CD14-positive monocyte (primary cell): ENCODE results near the gene TBC1D19. TPM values are rescaled to one million over a fixed set of nuclear protein-coding genes. Genes with fewer than 3 reads are reported as not detected.

Experiments used
- DNase-seq, 3 donors: peaks; one replicate each; pipeline ENCODE4 v3.0.0-alpha.2; 2011 to 2022
- H2AFZ ChIP-seq: 2 replicates; pipeline ENCODE4 v1.6.0; 2012; ENCODE audit warnings: mild to moderate bottlenecking, low read depth, low read length, inconsistent platforms; ENCODE audit not compliant: insufficient read depth, poor library complexity, severe bottlenecking
- H3K27ac ChIP-seq, 2 donors: 1 replicate in 1 of 2; 2 replicates in 1 of 2; pipeline ENCODE4 v1.5.1; 2012 to 2013; ENCODE audit warnings: low read length in 2 of 2, control low read depth in 1 of 2, inconsistent platforms in 1 of 2, low read depth in 1 of 2, mild to moderate bottlenecking in 1 of 2
- H3K27me3 ChIP-seq, 2 donors: one replicate each; pipeline versions ENCODE4 v1.6.0 to v1.6.1; 2011 to 2013; ENCODE audit warnings: low read length in 2 of 2; ENCODE audit not compliant: control insufficient read depth in 2 of 2, insufficient read depth in 2 of 2
- H3K36me3 ChIP-seq, 2 donors: replicated peaks in 1 of 2; 1 replicate in 1 of 2; 2 replicates in 1 of 2; pipeline versions ENCODE4 v1.5.1 to v1.6.1; 2012 to 2013; ENCODE audit warnings: low read length in 2 of 2, control low read depth in 1 of 2, inconsistent platforms in 1 of 2, mild to moderate bottlenecking in 1 of 2; ENCODE audit not compliant: insufficient read depth in 2 of 2, control insufficient read depth in 1 of 2
- H3K4me1 ChIP-seq, 2 donors: 1 replicate in 1 of 2; 2 replicates in 1 of 2; pipeline versions ENCODE4 v1.5.1 to v1.6.1; 2012 to 2013; ENCODE audit warnings: low read length in 2 of 2, control low read depth in 1 of 2, inconsistent platforms in 1 of 2, mild to moderate bottlenecking in 1 of 2, moderate library complexity in 1 of 2; ENCODE audit not compliant: insufficient read depth in 2 of 2, control insufficient read depth in 1 of 2
- H3K4me2 ChIP-seq: replicated peaks from 2 replicates; pipeline ENCODE3; 2012; ENCODE audit warnings: low read length, moderate library complexity, mild to moderate bottlenecking; ENCODE audit not compliant: poor library complexity, severe bottlenecking; ENCODE audit errors: extremely low read depth
- H3K4me3 ChIP-seq, 3 experiments: fragments of 200-600 bp in 1 of 3; sonication (generic) in 1 of 3; replicated peaks in 1 of 3; 1 replicate in 2 of 3; 2 replicates in 1 of 3; pipeline ENCODE4 v1.5.1; 2011 to 2013; ENCODE audit warnings: low read length in 3 of 3, mild to moderate bottlenecking in 3 of 3, control low read depth in 2 of 3, low read depth in 2 of 3, inconsistent platforms in 1 of 3, moderate library complexity in 1 of 3
- H3K79me2 ChIP-seq: 2 replicates; pipeline ENCODE4 v1.6.0; 2012; ENCODE audit warnings: mild to moderate bottlenecking, control low read depth, inconsistent platforms, low read length, moderate library complexity; ENCODE audit not compliant: insufficient read depth
- H3K9ac ChIP-seq: 2 replicates; pipeline ENCODE4 v1.6.0; 2017; ENCODE audit warnings: low read length, mild to moderate bottlenecking; ENCODE audit not compliant: insufficient read depth, poor library complexity, severe bottlenecking
- H3K9me3 ChIP-seq, 2 donors: replicated peaks in 1 of 2; 1 replicate in 1 of 2; 2 replicates in 1 of 2; pipeline versions ENCODE4 v1.5.1 to v1.6.1; 2012 to 2013; ENCODE audit warnings: low read length in 2 of 2, control low read depth in 1 of 2; ENCODE audit not compliant: control insufficient read depth in 1 of 2, insufficient read depth in 1 of 2
- H4K20me1 ChIP-seq: 2 replicates; pipeline ENCODE4 v1.6.0; 2012; ENCODE audit warnings: mild to moderate bottlenecking, low read length, control low read depth, moderate library complexity; ENCODE audit not compliant: insufficient read depth
- H3K27ac Mint-ChIP-seq, 7 donors: one replicate each; pipeline ENCODE4 v1.8.0; 2020; ENCODE audit warnings: mild to moderate bottlenecking in 7 of 7, mixed read lengths in 7 of 7, moderate library complexity in 6 of 7, inconsistent platforms in 2 of 7
- H3K27me3 Mint-ChIP-seq, 3 donors: one replicate each; pipeline ENCODE4 v1.8.0; 2021 to 2022; ENCODE audit warnings: low read depth in 3 of 3, mild to moderate bottlenecking in 3 of 3, mixed read lengths in 3 of 3, moderate library complexity in 3 of 3, inconsistent platforms in 1 of 3
- H3K36me3 Mint-ChIP-seq, 2 donors: one replicate each; pipeline ENCODE4 v1.8.0; 2020; ENCODE audit warnings: mixed read lengths in 2 of 2, inconsistent platforms in 1 of 2, mild to moderate bottlenecking in 1 of 2
- H3K4me1 Mint-ChIP-seq: one replicate; pipeline ENCODE4 v1.8.0; 2020; ENCODE audit warnings: mild to moderate bottlenecking, mixed read lengths
- H3K4me3 Mint-ChIP-seq, 2 donors: one replicate each; pipeline ENCODE4 v1.8.0; 2020; ENCODE audit warnings: mild to moderate bottlenecking in 2 of 2, mixed read lengths in 2 of 2, moderate library complexity in 1 of 2
- H3K9me3 Mint-ChIP-seq, 7 donors: one replicate each; pipeline ENCODE4 v1.8.0; 2020 to 2022; ENCODE audit warnings: mixed read lengths in 7 of 7, mild to moderate bottlenecking in 6 of 7, moderate library complexity in 6 of 7, inconsistent platforms in 2 of 7
- CTCF ChIP-seq: fragments of 200-600 bp; IDR thresholded peaks from one replicate; pipeline ENCODE4 v1.8.0; 2022; ENCODE audit warnings: antibody characterized with exemption, mild to moderate bottlenecking
- WGBS: methylation state at CpG from one replicate; pipeline ENCODE4 v1.1.5; 2013; ENCODE audit warnings: missing lambda C conversion rate; ENCODE audit not compliant: insufficient coverage; 5-methylcytosine and 5-hydroxymethylcytosine counted together
- intact Hi-C, 2 donors: fragments of 100-400 bp; cut with micrococcal nuclease; formaldehyde crosslinking; loops; one replicate each; pipeline versions ENCODE4 v1.15.0 to v1.15.1; 2023
- polyA plus RNA-seq, 3 donors: library from polyadenylated mRNA; depleted of rRNA in 1 of 3; unstranded in 2 of 3; stranded (reverse) in 1 of 3; fragments of 300-500 nt in 2 of 3; fragments of >200 nt in 1 of 3; fragmentation: Illumina TruSeq in 2 of 3; gene quantifications; 1 replicate in 2 of 3; 2 replicates in 1 of 3; pipeline ENCODE4 v1.2.3, GENCODE V29; 2012 to 2021

Gene TBC1D19
- polyA plus RNA-seq, 3 donors, result 0.19 to 0.84 (median 0.33) TPM

- Histone ChIP-seq H3K9me3 (no peaks in the 10 kb centered on the region), H3K4me1 (peaks cover 0 to 2% of the 10 kb centered on the region in 2 donors), H4K20me1 (no peaks in the 10 kb centered on the region), H3K27ac (no peak overlapping the region), H2AFZ (no peak overlapping the region), H3K36me3 (no peaks in the 10 kb centered on the region), H3K9ac (no peak overlapping the region), H3K4me2 (no peak overlapping the region), H3K79me2 (no peaks in the 10 kb centered on the region), H3K27me3 (no peaks in the 10 kb centered on the region), H3K4me3 (no peak overlapping the region)
- Mint-ChIP-seq H3K4me1 (peaks cover 13% of the 10 kb centered on the region), H3K27me3 (peaks cover 0 to 9% (median 3%) of the 10 kb centered on the region in 3 donors), H3K9me3 (peaks cover 0 to 3% (median 2%) of the 10 kb centered on the region in 7 donors), H3K36me3 (no peaks in the 10 kb centered on the region), H3K4me3 (no peak overlapping the region), H3K27ac (peak overlapping the region in 1 of 7 donors; percentile 39)
- intact Hi-C loops, result no loop called here
- no peak for TF ChIP-seq CTCF
- 93% methylated on average over 7 of the region's 9 CpGs for WGBS
- no peak for DNase-seq
These were observed 219.5 kb downstream of the TBC1D19 start for GRCh38 chr4:26803211-26803861.

- H3K9me3 Mint-ChIP-seq, result peaks cover 0 to 4% (median 0%) of the 10 kb centered on the region in 7 donors
- no peak overlapping the region for H3K4me3 Mint-ChIP-seq
These were observed 220.6 kb downstream of the TBC1D19 start for GRCh38 chr4:26804451-26804850.

More at GRCh38 chr4:26804451-26804850, 220.6 kb downstream of the TBC1D19 start:
- intact Hi-C loops, result no loop called here
- WGBS, result 97% methylated on average over 24 of the region's 26 CpGs
- Histone ChIP-seq H2AFZ (no peak overlapping the region), H3K9ac (no peak overlapping the region), H3K4me1 (peaks cover 0 to 2% of the 10 kb centered on the region in 2 donors), H4K20me1 (no peaks in the 10 kb centered on the region), H3K4me3 (no peak overlapping the region), H3K27me3 (peaks cover 0 to 4% of the 10 kb centered on the region in 2 donors), H3K36me3 (no peaks in the 10 kb centered on the region), H3K4me2 (no peak overlapping the region), H3K9me3 (no peaks in the 10 kb centered on the region), H3K27ac (no peak overlapping the region), H3K79me2 (no peaks in the 10 kb centered on the region)
- Mint-ChIP-seq H3K36me3 (no peaks in the 10 kb centered on the region), H3K27me3 (peaks cover 0 to 13% (median 8%) of the 10 kb centered on the region in 3 donors), H3K27ac (no peak overlapping the region), H3K4me1 (peaks cover 13% of the 10 kb centered on the region)
- no peak for TF ChIP-seq CTCF
- no peak for DNase-seq
